ENCODE data around the gene SLC9A8.

The SLC9A8 gene

DNA sequence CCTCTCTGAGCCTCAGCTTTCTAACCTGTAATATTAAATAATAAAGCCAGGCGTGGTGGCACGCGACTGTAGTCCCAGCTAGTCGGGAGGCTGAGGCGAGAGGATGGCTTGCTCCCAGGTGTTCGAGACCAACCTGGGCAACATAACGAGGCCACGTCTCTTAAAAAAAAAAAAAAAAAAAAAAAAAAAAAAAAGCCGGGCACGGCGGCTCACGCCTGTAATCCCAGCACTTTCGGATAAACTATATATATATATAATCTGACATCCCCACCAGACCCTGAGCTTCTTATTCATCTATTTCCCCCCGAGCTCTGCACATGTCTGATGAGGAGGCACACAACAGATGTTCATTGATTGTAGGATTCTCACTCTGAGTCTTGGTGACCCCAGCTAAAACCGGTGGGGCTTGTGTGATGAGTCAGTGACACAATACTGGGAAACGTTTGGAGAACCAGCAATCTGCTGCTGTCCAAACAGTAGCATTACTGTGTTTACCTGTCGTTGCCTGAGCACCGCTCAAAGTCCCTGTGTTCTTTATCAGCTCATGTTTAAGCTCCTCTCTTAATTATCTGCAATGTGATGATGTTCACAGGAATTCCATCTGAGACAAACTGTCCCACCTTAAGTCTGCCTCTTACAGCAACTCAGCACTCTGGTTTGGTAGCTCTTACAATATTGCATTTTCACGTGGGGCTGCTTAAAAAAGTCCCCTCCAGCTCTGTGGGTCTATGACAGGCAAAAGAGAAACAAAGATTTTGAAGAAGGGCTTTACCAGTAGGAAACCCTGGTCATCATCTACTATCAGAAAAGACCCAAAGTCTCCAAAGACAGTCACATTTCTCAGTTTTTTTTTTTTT, 103.7 kb downstream of the SLC9A8 start:
- Histone ChIP-seq H3K36me3 (no peaks in the 10 kb centered on the region), H3K4me1 (ENCODE audit: control insufficient read depth in 1 of 2, insufficient read depth in 1 of 2, low read depth in 1 of 2, low read length in 1 of 2) (peaks cover 24 to 34% of the 10 kb centered on the region in 2 experiments), H3K9me3 (no peaks in the 10 kb centered on the region), H3K4me3 (ENCODE audit: low read depth in 1 of 2, low read length in 1 of 2) (peak overlapping the region; percentile 95 to 97), H3K27ac (peak overlapping the region; percentile 98), H3K27me3 (no peaks in the 10 kb centered on the region)
- TF ChIP-seq, protein P1, sequence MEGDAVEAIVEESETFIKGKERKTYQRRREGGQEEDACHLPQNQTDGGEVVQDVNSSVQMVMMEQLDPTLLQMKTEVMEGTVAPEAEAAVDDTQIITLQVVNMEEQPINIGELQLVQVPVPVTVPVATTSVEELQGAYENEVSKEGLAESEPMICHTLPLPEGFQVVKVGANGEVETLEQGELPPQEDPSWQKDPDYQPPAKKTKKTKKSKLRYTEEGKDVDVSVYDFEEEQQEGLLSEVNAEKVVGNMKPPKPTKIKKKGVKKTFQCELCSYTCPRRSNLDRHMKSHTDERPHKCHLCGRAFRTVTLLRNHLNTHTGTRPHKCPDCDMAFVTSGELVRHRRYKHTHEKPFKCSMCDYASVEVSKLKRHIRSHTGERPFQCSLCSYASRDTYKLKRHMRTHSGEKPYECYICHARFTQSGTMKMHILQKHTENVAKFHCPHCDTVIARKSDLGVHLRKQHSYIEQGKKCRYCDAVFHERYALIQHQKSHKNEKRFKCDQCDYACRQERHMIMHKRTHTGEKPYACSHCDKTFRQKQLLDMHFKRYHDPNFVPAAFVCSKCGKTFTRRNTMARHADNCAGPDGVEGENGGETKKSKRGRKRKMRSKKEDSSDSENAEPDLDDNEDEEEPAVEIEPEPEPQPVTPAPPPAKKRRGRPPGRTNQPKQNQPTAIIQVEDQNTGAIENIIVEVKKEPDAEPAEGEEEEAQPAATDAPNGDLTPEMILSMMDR (IDR thresholded peaks at IDR 0.05) = no peak

DNA sequence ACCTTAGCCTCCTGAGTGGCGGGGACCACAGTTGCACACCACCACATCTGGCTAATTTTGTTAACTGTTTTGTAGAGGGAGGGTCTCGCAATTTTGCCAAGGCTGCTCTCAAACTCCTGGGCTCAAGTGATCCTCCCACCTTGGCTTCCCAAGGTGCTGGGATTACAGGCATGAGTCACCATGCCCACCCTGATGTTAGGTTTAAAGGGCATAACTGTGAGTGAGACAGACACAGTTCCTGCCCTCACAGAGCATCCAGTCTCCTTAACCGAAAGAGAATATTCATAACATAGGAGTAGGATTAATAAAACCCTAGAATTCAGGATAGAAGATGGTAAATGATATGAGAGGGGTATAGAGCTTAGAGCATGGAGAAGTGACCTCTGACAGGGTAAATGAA, 105.8 kb downstream of the SLC9A8 start:
- Histone ChIP-seq H3K27me3 (no peaks in the 10 kb centered on the region), H3K4me3 (ENCODE audit: low read depth in 1 of 2, low read length in 1 of 2) (no peak overlapping the region), H3K36me3 (no peaks in the 10 kb centered on the region), H3K4me1 (ENCODE audit: control insufficient read depth in 1 of 2, insufficient read depth in 1 of 2, low read depth in 1 of 2, low read length in 1 of 2) (peaks cover 21 to 29% of the 10 kb centered on the region in 2 experiments), H3K9me3 (no peaks in the 10 kb centered on the region), H3K27ac (no peak overlapping the region)
- TF ChIP-seq, protein P1 (IDR thresholded peaks at IDR 0.05) = no peak

DNA sequence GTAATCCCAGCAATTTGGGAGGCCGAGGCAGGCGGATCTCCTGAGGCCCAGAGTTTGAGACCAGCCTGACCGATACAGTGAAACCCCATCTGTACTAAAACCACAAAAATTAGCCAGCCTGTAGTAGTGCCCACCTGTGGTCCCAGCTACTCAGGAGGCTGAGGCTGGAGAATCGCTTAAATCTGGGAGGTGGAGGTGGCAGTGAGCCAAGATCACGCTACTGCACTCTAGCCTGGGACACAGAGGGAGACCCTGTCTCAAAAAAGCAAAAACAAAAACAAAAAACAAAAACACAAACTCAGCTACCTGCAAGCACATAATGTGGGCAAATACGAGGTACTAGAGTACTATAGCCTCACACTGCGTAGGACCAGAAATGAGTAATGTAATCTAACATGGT, 106.4 kb downstream of the SLC9A8 start:
- no peaks in the 10 kb centered on the region for H3K9me3 ChIP-seq
- H3K27me3 ChIP-seq = no peaks in the 10 kb centered on the region
- no peak overlapping the region for H3K27ac ChIP-seq
- H3K4me1 ChIP-seq (ENCODE audit: control insufficient read depth in 1 of 2, insufficient read depth in 1 of 2, low read depth in 1 of 2, low read length in 1 of 2) = peaks cover 16 to 23% of the 10 kb centered on the region in 2 experiments
- TF ChIP-seq, protein P1 (IDR thresholded peaks at IDR 0.05) = no peak
- H3K4me3 ChIP-seq (ENCODE audit: low read depth in 1 of 2, low read length in 1 of 2) = no peak overlapping the region
- no peaks in the 10 kb centered on the region for H3K36me3 ChIP-seq

DNA sequence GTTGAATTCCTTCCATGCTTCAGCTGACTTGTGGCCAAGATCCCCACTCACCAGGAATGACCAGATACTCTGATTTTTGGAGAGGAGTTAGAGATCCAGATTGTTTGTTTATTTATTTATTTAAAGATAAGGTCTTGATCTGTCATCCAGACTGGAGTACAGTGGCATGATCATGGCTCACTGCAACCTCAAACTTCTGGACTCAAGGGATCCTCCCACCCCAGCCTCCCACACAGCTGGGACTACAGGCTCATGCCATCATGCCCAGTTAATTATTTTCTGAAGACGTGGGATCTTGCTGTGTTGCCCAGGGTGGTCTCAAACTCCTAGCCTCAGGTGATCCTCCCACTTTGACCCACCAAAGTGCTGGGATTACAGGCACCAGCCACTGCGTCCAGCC, 106.8 kb downstream of the SLC9A8 start:
- Histone ChIP-seq H3K36me3 (no peaks in the 10 kb centered on the region), H3K27ac (no peak overlapping the region), H3K4me3 (ENCODE audit: low read depth in 1 of 2, low read length in 1 of 2) (no peak overlapping the region), H3K27me3 (no peaks in the 10 kb centered on the region), H3K9me3 (no peaks in the 10 kb centered on the region), H3K4me1 (ENCODE audit: control insufficient read depth in 1 of 2, insufficient read depth in 1 of 2, low read depth in 1 of 2, low read length in 1 of 2) (peaks cover 11 to 19% of the 10 kb centered on the region in 2 experiments)
- TF ChIP-seq, protein P1 (IDR thresholded peaks at IDR 0.05) = no peak

DNA sequence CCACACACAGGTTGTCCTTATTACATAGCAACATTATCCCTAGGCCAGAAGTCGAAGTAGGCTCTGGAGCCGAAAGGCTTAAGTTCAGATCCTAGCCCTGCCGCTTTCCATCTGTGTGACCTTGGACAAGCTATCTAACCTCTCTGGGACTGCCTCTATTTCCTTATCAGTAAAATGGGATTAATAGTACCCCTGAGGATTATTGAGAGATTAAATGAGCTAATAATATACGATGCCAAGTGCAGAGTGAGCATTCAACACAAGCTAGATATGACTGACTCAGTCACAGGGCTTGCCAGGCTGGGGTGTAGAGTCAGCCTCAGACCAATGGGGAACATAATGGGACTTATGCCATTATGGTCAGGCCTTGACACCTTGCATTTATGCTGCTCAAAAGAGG, 111.6 kb downstream of the SLC9A8 start:
- Histone ChIP-seq H3K9me3 (no peaks in the 10 kb centered on the region), H3K36me3 (no peaks in the 10 kb centered on the region), H3K27me3 (no peaks in the 10 kb centered on the region), H3K4me3 (ENCODE audit: low read depth in 1 of 2, low read length in 1 of 2) (no peak overlapping the region), H3K4me1 (ENCODE audit: control insufficient read depth in 1 of 2, insufficient read depth in 1 of 2, low read depth in 1 of 2, low read length in 1 of 2) (peaks cover 21 to 22% of the 10 kb centered on the region in 2 experiments), H3K27ac (no peak overlapping the region)
- TF ChIP-seq, protein P1 (IDR thresholded peaks at IDR 0.05) = no peak
